ENCODE measurements around the gene IFI27L1. TPM values are rescaled to one million over a fixed set of nuclear protein-coding genes. Genes with fewer than 3 reads are reported as not detected.

IFI27L1 gene
- total RNA-seq, 1 donor from 2014 or later: 33.1 TPM

DNA sequence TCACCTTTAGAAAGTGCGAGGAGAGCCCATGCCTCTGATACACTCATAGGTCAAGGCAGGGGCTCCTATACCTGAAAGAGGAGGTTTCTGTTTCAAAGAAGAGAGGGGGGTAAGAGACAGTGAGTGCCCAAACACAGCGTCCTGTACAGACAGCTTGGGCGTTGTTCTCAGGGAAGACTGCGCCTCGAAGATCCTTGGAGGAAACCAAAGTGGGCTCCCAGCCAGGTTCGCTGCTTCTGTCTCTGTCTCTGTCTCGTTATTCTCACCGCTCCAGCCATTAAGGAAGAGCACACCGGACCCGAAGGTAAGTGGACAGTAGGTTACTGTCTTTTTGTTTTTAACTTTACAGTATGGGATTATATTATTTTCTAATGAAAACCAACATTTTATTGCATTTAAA, 23.6 kb downstream of the IFI27L1 start:
- no peaks in the 10 kb centered on the region for H3K9me3 Mint-ChIP-seq
- TF ChIP-seq, protein P1, sequence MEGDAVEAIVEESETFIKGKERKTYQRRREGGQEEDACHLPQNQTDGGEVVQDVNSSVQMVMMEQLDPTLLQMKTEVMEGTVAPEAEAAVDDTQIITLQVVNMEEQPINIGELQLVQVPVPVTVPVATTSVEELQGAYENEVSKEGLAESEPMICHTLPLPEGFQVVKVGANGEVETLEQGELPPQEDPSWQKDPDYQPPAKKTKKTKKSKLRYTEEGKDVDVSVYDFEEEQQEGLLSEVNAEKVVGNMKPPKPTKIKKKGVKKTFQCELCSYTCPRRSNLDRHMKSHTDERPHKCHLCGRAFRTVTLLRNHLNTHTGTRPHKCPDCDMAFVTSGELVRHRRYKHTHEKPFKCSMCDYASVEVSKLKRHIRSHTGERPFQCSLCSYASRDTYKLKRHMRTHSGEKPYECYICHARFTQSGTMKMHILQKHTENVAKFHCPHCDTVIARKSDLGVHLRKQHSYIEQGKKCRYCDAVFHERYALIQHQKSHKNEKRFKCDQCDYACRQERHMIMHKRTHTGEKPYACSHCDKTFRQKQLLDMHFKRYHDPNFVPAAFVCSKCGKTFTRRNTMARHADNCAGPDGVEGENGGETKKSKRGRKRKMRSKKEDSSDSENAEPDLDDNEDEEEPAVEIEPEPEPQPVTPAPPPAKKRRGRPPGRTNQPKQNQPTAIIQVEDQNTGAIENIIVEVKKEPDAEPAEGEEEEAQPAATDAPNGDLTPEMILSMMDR (IDR thresholded peaks at IDR 0.05; ENCODE audit: unreplicated experiment): no peak
- peaks cover 5% of the 10 kb centered on the region for H3K4me1 Mint-ChIP-seq
- no peak for DNase-seq (ENCODE audit: low spot score in 2 of 2, unreplicated experiment in 2 of 2)
- no peak overlapping the region for H3K4me3 Mint-ChIP-seq
- H3K27me3 Mint-ChIP-seq (ENCODE audit: low read depth): no peaks in the 10 kb centered on the region
- peaks cover 1% of the 10 kb centered on the region for H3K36me3 Mint-ChIP-seq
- no peak overlapping the region for H3K27ac Mint-ChIP-seq

DNA sequence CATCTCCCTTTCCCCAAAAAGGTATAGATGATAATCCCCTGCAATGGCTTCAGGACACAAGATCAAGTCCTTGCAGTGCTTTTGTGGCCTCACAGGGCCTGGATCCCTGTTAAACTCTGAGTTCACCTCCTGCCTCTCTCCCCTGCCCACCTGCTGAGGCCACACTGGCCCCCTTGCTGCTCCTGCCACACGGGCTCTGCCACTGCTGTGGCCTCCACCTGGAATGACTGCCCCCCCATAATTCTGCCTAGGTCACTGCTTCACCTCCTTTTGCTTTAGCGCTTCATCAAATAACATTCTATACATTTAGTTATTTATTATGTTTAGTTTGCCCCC, 28.8 kb downstream of the IFI27L1 start:
- Mint-ChIP-seq H3K4me3 (no peak overlapping the region), H3K27me3 (ENCODE audit: low read depth) (peaks cover 8% of the 10 kb centered on the region), H3K4me1 (peaks cover 7% of the 10 kb centered on the region), H3K36me3 (no peaks in the 10 kb centered on the region), H3K9me3 (no peaks in the 10 kb centered on the region), H3K27ac (no peak overlapping the region)
- DNase-seq (ENCODE audit: low spot score in 2 of 2, unreplicated experiment in 2 of 2): no peak
- TF ChIP-seq, protein P1 (IDR thresholded peaks at IDR 0.05; ENCODE audit: unreplicated experiment): no peak

DNA sequence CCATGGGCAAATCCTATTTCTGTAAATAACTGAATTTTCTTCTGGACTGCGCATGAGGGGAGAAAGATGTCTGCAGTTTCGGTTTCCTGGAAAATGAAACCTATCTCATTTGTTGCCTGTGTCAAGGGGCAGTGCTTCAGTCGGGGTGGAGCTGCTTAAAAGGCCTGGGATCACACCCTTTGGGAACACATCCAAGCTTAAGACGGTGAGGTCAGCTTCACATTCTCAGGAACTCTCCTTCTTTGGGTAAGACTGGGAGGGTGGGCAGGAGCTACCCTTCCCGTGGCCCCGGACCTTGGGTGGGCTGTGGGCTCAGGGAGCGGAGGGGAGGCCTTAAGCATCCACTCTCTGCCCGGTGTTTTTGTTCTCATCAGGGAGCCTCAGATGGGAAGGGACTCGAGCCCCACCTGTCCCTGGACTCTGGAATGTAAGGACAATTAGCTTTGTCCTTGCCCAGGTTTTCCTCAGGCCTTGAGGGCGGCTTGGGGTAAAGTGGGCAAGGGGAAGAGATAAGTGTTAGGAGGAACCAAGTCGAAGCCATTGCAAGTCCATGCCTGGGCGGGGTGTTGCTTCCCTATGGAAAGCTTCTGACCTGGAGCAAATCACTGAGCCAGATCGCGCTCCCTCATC, 29.6 kb downstream of the IFI27L1 start, which contains the start of gene IFI27:
Gene IFI27 (plus strand): TSS at position 185 of the 630 bp plus-strand sequence.
- Mint-ChIP-seq H3K27ac (no peak within 1 kb of the TSS), H3K36me3 (no peaks in the 10 kb centered on the region), H3K9me3 (no peaks in the 10 kb centered on the region), H3K27me3 (ENCODE audit: low read depth) (peaks cover 15% of the 10 kb centered on the region), H3K4me3 (no peak within 1 kb of the TSS), H3K4me1 (peaks cover 7% of the 10 kb centered on the region)
- TF ChIP-seq, protein P1 (IDR thresholded peaks at IDR 0.05; ENCODE audit: unreplicated experiment): no peak
- no peak for DNase-seq (ENCODE audit: low spot score in 2 of 2, unreplicated experiment in 2 of 2)

DNA sequence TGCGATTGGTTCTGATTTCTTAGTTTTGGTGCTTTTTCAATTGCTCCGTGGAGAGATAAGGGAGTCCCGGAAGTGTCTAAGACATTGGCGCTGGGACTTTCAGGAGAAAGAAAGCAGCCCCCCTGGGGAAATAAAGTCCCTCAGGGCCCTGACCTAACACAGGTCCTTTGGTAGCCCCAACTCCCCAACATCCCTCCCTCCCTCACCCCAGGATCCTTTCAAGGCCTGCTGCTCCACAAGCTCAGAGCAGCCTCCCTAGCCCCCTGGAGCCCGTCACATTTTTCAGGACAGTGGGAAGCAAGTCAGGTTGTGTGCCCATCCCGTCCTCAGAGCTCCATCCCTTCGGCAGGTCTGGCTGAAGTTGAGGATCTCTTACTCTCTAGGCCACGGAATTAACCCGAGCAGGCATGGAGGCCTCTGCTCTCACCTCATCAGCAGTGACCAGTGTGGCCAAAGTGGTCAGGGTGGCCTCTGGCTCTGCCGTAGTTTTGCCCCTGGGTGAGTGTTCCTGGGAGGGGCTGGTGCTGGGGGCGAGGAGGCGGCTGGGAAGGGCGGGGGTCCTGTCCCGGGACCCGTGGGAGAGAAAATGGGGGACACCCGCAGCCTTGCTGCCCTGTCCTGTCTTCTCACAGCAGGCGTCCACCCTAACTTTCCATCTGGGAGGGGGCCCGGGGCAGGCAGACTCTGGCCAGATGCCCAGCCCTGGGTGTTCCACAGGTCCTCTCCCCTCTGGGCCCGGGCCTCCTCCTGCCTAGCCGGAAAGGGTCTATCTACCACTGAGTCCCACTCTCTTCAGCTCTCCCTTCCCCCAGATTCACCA, 30.4 kb downstream of the IFI27L1 start:
- TF ChIP-seq, protein P1 (IDR thresholded peaks at IDR 0.05; ENCODE audit: unreplicated experiment): no peak
- Mint-ChIP-seq H3K9me3 (no peaks in the 10 kb centered on the region), H3K27ac (no peak overlapping the region), H3K4me3 (no peak overlapping the region), H3K4me1 (peaks cover 7% of the 10 kb centered on the region), H3K36me3 (no peaks in the 10 kb centered on the region), H3K27me3 (ENCODE audit: low read depth) (peaks cover 23% of the 10 kb centered on the region)
- DNase-seq (ENCODE audit: low spot score in 2 of 2, unreplicated experiment in 2 of 2): no peak

DNA sequence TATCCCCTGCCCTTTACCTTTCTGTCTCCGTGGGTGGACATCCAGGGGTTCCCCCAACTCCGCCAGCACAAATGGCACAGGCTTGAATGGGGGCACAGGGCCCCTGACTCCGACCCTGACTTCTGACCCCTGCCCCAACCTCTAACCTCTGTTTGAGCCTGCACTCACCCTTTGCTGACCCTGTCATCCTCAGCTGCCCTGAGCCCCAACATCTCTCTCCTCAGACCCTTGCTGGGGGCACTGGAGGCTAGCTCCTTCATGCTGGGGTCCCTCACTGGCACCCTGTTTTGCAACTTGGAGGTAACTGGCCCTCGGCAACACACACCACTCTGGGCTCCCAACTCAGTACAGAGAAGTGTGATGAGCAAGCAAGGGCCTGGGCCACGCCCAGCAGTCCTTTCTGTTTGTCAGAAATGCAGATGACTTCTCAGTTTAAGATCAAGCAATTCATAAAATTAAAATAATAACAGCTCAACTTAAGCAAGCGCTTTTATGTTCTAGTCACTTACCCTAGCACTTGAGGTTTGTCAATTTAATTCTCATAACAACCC, 31.5 kb downstream of the IFI27L1 start:
- Mint-ChIP-seq H3K4me3 (no peak overlapping the region), H3K36me3 (no peaks in the 10 kb centered on the region), H3K4me1 (peaks cover 7% of the 10 kb centered on the region), H3K9me3 (no peaks in the 10 kb centered on the region), H3K27me3 (ENCODE audit: low read depth) (peaks cover 32% of the 10 kb centered on the region), H3K27ac (no peak overlapping the region)
- TF ChIP-seq, protein P1 (IDR thresholded peaks at IDR 0.05; ENCODE audit: unreplicated experiment): no peak
- DNase-seq (ENCODE audit: low spot score in 2 of 2, unreplicated experiment in 2 of 2): no peak

Measured in mesothelial cell of epicardium (in vitro differentiated cells).